HL-60 (cell line): ENCODE measurements around the gene PBX1.

ENCODE experiments used
- CTCF ChIP-seq: IDR thresholded peaks from one replicate; pipeline ENCODE4 v1.5.1; 2011; ENCODE audit warnings: low read length, control low read depth, inconsistent platforms; ENCODE audit not compliant: insufficient read depth
- POLR2AphosphoS5 ChIP-seq: IDR thresholded peaks from 2 replicates; pipeline ENCODE4 v1.6.1; 2012; ENCODE audit warnings: low read depth

DNA sequence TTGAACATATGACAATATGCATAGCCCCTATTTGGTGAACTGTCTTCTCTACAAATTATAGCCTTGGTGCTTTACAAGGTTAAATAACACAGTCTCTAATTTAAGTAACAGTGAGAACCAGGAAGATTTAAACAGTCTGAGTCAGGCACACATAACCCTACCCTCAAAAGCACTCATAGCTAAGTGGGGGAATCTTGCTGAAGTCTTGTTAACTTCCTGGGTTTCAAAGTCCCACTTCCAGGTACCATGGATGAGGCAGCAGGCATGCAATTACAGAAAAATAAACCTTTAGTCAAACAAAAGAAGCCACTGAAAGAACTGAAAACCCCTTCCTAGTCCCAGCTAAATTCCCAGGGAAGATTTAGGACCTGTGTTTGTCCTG is 147.6 kb downstream of the PBX1 start:
- TF ChIP-seq CTCF (no peak), POLR2AphosphoS5 (no peak)
